ENCODE data around the gene WT1. TPM values are rescaled to one million over a fixed set of nuclear protein-coding genes. Genes with fewer than 3 reads are reported as not detected.

Gene WT1
- total RNA-seq, 1 donor from 2014 or later = 1.2 TPM

DNA sequence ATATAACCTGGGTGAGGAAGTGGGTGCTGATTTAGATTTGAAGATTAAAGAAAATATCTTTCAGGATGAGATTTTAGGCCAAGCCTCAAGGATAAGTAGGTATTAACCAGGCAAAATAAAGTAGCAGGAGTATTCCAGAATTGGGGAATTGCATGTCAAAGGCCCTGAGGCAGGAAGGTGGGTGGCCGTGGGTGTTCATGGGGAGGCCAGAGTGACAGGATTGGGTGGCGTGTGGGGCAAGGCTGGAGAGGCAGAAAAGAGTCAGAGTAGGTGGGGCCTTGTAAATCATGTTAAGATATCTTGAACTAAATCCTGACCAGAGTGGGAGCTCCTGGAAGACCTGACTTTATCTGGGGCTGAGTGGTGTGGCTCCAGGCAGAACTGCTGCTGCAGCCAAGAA, 19.7 kb upstream of the WT1 start:
- Histone ChIP-seq H3K4me3 (no peak overlapping the region), H3K27me3 (ENCODE audit: low read depth) (no peaks in the 10 kb centered on the region), H3K27ac (no peak overlapping the region), H3K9me3 (no peaks in the 10 kb centered on the region), H3K4me1 (no peaks in the 10 kb centered on the region), H3K36me3 (no peaks in the 10 kb centered on the region)
- intact Hi-C loops (cut with DNase I) = no loop called here
- TF ChIP-seq, protein P1, sequence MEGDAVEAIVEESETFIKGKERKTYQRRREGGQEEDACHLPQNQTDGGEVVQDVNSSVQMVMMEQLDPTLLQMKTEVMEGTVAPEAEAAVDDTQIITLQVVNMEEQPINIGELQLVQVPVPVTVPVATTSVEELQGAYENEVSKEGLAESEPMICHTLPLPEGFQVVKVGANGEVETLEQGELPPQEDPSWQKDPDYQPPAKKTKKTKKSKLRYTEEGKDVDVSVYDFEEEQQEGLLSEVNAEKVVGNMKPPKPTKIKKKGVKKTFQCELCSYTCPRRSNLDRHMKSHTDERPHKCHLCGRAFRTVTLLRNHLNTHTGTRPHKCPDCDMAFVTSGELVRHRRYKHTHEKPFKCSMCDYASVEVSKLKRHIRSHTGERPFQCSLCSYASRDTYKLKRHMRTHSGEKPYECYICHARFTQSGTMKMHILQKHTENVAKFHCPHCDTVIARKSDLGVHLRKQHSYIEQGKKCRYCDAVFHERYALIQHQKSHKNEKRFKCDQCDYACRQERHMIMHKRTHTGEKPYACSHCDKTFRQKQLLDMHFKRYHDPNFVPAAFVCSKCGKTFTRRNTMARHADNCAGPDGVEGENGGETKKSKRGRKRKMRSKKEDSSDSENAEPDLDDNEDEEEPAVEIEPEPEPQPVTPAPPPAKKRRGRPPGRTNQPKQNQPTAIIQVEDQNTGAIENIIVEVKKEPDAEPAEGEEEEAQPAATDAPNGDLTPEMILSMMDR (IDR thresholded peaks at IDR 0.05) = no peak
- DNase-seq (no peak), ATAC-seq (no peak)

DNA sequence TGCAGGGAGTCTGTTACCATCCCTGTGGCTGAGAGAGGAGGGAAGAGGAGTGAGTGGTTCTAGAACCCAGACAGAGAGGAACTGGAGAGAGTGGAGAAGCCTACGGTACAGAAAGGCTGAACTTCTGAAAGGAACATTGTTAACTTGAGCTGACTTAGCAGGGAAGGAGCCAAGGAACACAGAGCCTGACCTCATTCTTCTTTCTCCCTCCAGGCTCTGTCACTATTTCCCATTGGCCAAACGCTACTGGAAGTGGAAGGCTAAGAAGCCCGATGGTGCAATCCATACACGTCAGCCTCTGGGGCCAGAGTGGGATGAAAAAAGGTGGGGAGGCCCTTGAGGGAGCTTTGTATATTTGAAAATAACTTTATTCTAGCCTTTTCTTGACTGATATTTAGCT, 16.5 kb upstream of the WT1 start:
- Histone ChIP-seq H3K27me3 (ENCODE audit: low read depth) (no peaks in the 10 kb centered on the region), H3K4me1 (no peaks in the 10 kb centered on the region), H3K27ac (no peak overlapping the region), H3K36me3 (no peaks in the 10 kb centered on the region), H3K9me3 (no peaks in the 10 kb centered on the region), H3K4me3 (no peak overlapping the region)
- DNase-seq (no peak), ATAC-seq (no peak)
- intact Hi-C loops (cut with DNase I) = no loop called here
- TF ChIP-seq, protein P1 (IDR thresholded peaks at IDR 0.05) = no peak

DNA sequence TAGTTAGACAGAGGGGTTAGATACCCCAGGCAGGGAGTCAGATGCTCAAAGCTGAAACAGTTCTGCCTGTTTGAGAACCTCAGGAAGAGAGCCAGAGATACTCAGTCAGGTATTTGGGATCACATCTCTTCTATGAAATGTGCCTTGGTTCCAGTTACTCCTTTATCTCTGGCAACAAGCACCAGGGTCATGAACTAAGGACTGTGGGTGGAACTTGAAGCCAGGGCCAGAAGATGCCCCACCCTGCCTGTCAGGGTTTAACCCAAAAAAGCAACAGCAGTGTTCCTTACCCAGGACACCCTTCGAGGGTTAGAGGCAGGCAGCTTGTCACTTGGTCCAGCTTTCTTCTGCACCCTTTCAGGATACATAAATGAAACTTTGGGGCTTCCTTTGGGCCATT, 15.0 kb upstream of the WT1 start:
- ATAC-seq (no peak), DNase-seq (no peak)
- TF ChIP-seq, protein P1 (IDR thresholded peaks at IDR 0.05) = no peak
- Histone ChIP-seq H3K4me1 (no peaks in the 10 kb centered on the region), H3K9me3 (no peaks in the 10 kb centered on the region), H3K4me3 (no peak overlapping the region), H3K36me3 (no peaks in the 10 kb centered on the region), H3K27me3 (ENCODE audit: low read depth) (no peaks in the 10 kb centered on the region), H3K27ac (no peak overlapping the region)
- intact Hi-C loops (cut with DNase I) = no loop called here

DNA sequence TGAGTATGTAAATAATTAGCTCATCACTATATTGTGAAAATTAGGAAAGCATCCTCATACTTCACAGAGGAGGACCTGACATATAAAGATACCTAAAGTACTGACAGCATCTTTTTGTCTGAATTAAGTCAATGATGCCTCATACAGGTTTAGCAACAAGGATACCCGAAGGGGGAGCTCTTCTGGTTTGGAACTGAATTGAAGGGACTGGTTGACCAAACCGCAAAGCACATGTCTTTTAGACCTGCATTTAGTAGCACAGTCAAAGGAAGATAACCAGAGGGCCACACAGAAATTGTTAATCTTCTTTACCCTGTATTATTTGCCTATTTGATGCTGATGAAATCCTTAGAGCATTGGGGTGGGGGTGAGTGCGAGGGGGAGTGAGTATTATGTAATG, 12.9 kb upstream of the WT1 start:
- DNase-seq = no peak
- no peak overlapping the region for H3K4me3 ChIP-seq
- no peaks in the 10 kb centered on the region for H3K4me1 ChIP-seq
- no peaks in the 10 kb centered on the region for H3K9me3 ChIP-seq
- no peak overlapping the region for H3K27ac ChIP-seq
- H3K36me3 ChIP-seq = no peaks in the 10 kb centered on the region
- TF ChIP-seq, protein P1 (IDR thresholded peaks at IDR 0.05) = no peak
- no peak for ATAC-seq
- intact Hi-C loops (cut with DNase I) = no loop called here
- peaks cover 5% of the 10 kb centered on the region for H3K27me3 ChIP-seq (ENCODE audit: low read depth)

DNA sequence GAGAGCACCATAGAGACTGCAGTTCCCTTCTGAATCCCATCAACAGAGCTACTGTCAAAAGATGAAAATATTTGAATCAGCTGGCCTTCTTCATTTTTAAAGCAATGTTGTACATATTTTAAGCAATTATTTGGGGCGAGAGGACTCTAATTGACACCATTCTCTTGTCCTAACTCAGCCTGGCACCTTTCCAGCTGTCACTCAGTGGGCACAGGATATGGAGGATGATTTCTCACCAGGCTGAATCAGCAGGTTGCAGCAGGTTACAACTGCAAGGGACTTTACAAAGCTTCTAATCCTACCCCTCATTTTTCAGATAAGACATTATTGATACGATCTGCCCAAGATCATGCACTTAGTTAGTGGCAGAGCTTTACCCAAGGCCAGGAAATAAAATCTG, 11.9 kb upstream of the WT1 start:
- Histone ChIP-seq H3K4me3 (no peak overlapping the region), H3K4me1 (no peaks in the 10 kb centered on the region), H3K27me3 (ENCODE audit: low read depth) (peaks cover 8% of the 10 kb centered on the region), H3K36me3 (no peaks in the 10 kb centered on the region), H3K9me3 (no peaks in the 10 kb centered on the region), H3K27ac (no peak overlapping the region)
- DNase-seq (no peak), ATAC-seq (no peak)
- TF ChIP-seq, protein P1 (IDR thresholded peaks at IDR 0.05) = no peak
- intact Hi-C loops (cut with DNase I) = no loop called here

DNA sequence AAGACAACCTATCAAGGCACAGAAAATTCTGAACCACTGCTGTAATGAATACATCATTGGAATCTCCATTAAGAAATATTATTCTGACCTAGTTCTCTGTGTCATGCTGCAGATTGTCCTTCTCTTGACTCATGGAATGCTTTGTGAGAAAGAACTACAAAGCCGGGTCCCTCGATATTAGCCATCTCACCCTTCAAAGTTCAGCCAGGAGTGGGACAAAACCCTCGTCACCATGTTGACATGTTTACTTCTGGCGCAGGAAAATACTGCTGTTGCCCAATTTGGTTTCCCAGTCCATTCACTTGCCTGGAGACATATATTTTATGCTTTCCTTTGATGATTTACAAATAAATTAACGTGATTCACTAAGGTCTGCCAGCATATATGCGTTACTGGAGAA, 10.9 kb upstream of the WT1 start:
- DNase-seq (no peak), ATAC-seq (no peak)
- Histone ChIP-seq H3K4me3 (no peak overlapping the region), H3K9me3 (no peaks in the 10 kb centered on the region), H3K27me3 (ENCODE audit: low read depth) (peaks cover 18% of the 10 kb centered on the region), H3K27ac (no peak overlapping the region), H3K4me1 (no peaks in the 10 kb centered on the region), H3K36me3 (no peaks in the 10 kb centered on the region)
- intact Hi-C loops (cut with DNase I) = no loop called here
- TF ChIP-seq, protein P1 (IDR thresholded peaks at IDR 0.05) = no peak

All from lower lobe of right lung (tissue), 2 donors.